Fibroblast of skin of back (primary cell): ENCODE measurements around the gene MAGEA6.
"Not testable (repeated sequence)": the region's sequence is repeated elsewhere in the genome, so short reads cannot be mapped to it uniquely, and the experiment has no call there.

Source experiments
- DNase-seq: peaks from one replicate; pipeline ENCODE4 v3.0.0-alpha.2; 2013

Gene MAGEA6

DNA sequence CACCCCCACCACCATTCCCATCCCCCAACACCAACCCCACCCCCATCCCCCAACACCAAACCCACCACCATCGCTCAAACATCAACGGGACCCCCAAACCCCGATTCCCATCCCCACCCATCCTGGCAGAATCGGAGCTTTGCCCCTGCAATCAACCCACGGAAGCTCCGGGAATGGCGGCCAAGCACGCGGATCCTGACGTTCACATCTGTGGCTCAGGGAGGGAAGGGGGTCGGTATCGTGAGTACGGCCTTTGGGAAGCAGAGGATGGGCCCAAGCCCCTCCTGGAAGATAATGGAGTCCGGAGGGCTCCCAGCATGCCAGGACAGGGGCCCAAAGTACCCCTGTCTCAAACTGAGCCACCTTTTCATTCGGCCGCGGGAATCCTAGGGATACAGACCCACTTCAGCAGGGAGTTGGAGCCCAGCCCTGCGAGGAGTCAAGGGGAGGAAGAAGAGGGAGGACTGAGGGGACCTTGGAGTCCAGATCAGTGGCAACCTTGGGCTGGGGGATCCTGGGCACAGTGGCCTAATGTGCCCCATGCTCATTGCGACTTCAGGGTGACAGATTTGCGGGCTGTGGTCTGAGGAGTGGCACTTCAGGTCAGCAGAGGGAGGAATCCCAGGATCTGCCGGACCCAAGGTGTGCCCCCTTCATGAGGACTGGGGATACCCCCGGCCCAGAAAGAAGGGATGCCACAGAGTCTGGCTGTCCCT is 35.2 kb downstream of the MAGEA6 start:
- not testable (repeated sequence) for DNase-seq

- no peak for DNase-seq
Measured at GRCh38 chrX:152733261-152733975, 36.1 kb downstream of the MAGEA6 start, which contains the start of the genes CSAG1 and MAGEA12. CSAG1 (minus strand) TSS chrX:152733721; CDS start chrX:152732460, 1,261 bp downstream. MAGEA12 (plus strand) TSS chrX:152733757; CDS start chrX:152736162, 2,405 bp downstream.

GRCh38 chrX:152725409-152725808 is 44.1 kb downstream of the MAGEA6 start:
- DNase-seq, result no peak
